SU-DHL-6 (cell line): Measurements from ENCODE around the gene SVIL.

Experiments used
- H2AFZ ChIP-seq: fragments of 200-600 bp; sonication (generic); 2 replicates; pipeline ENCODE4 v1.6.1; 2014; ENCODE audit warnings: low read depth, mild to moderate bottlenecking, moderate library complexity, mixed read lengths, antibody characterized with exemption, low read length; ENCODE audit not compliant: severe bottlenecking
- H3F3A ChIP-seq: fragments of 200-600 bp; shearing (Covaris generic); 2 replicates; pipeline ENCODE4 v1.6.0; 2016; ENCODE audit warnings: antibody characterized with exemption, mild to moderate bottlenecking; ENCODE audit not compliant: insufficient read depth
- H3K27ac ChIP-seq: fragments of 200-600 bp; sonication (generic); 2 replicates; pipeline ENCODE4 v1.5.1; 2016; ENCODE audit warnings: low read depth, mild to moderate bottlenecking, low read length, moderate library complexity, mixed read lengths
- H3K27me3 ChIP-seq: fragments of 200-600 bp; sonication (generic), shearing (Covaris generic); 2 replicates; pipeline ENCODE4 v1.6.0; 2014; ENCODE audit warnings: mild to moderate bottlenecking, low read length
- H3K36me3 ChIP-seq: fragments of 200-600 bp; sonication (generic); 2 replicates; pipeline ENCODE4 v1.6.1; 2014; ENCODE audit warnings: mild to moderate bottlenecking, low read length, mixed read lengths
- H3K4me2 ChIP-seq: fragments of 300-600, 200-600 bp; shearing (Covaris generic), sonication (generic); 2 replicates; pipeline ENCODE4 v1.6.0; 2014; ENCODE audit warnings: low read length, low read depth, mild to moderate bottlenecking; ENCODE audit not compliant: poor library complexity, severe bottlenecking
- H3K4me3 ChIP-seq: fragments of 200-600 bp; sonication (generic); 2 replicates; pipeline ENCODE4 v1.5.1; 2014; ENCODE audit warnings: antibody characterized with exemption, low read length, mild to moderate bottlenecking, mixed read lengths; ENCODE audit not compliant: insufficient read depth, poor library complexity, severe bottlenecking
- H3K79me2 ChIP-seq: fragments of 200-600 bp; sonication (generic); 2 replicates; pipeline ENCODE4 v1.6.1; 2014; ENCODE audit warnings: mild to moderate bottlenecking, low read length, moderate library complexity; ENCODE audit not compliant: insufficient read depth
- H3K9ac ChIP-seq: fragments of 200-600 bp; sonication (generic); 2 replicates; pipeline ENCODE4 v1.7.0; 2014; ENCODE audit warnings: mild to moderate bottlenecking, low read length
- H3K9me2 ChIP-seq: fragments of 200-600 bp; sonication (generic); replicated peaks from 2 replicates; pipeline ENCODE4 v1.6.1; 2014; ENCODE audit warnings: low read length; ENCODE audit not compliant: insufficient read depth
- H3K9me3 ChIP-seq: fragments of 200-600 bp; sonication (generic); 2 replicates; pipeline ENCODE4 v1.6.1; 2014; ENCODE audit warnings: low read length, mixed read lengths; ENCODE audit not compliant: insufficient read depth
- H4K20me1 ChIP-seq: fragments of 200-600 bp; sonication (generic); 2 replicates; pipeline ENCODE4 v1.6.1; 2014; ENCODE audit warnings: low read depth, mild to moderate bottlenecking, antibody characterized with exemption, low read length, moderate library complexity, mixed read lengths
- CTCF ChIP-seq: fragments of 200-600 bp; sonication (generic); IDR thresholded peaks from one replicate; pipeline ENCODE4 v1.5.1; 2017; ENCODE audit warnings: antibody characterized with exemption, mild to moderate bottlenecking, low read length, moderate library complexity; ENCODE audit not compliant: insufficient read depth, poor library complexity, severe bottlenecking
- EZH2phosphoT487 ChIP-seq: fragments of 200-600 bp; sonication (generic), shearing (Covaris generic); conservative IDR thresholded peaks from 2 replicates; pipeline ENCODE4 v1.6.1; 2018; ENCODE audit warnings: mild to moderate bottlenecking, antibody characterized with exemption, low read length, moderate library complexity, mixed read lengths

The SVIL gene

GRCh38 chr10:29600821-29601220, 34.0 kb downstream of the SVIL start:
- H3K79me2 ChIP-seq = no peaks in the 10 kb centered on the region
- H3K36me3 ChIP-seq = no peaks in the 10 kb centered on the region
- H3K4me3 ChIP-seq = no peak overlapping the region
- no peak overlapping the region for H2AFZ ChIP-seq
- no peak overlapping the region for H3K9ac ChIP-seq
- H3K4me2 ChIP-seq = no peak overlapping the region
- no peaks in the 10 kb centered on the region for H3K9me2 ChIP-seq
- H4K20me1 ChIP-seq = no peaks in the 10 kb centered on the region
- H3K27me3 ChIP-seq = no peaks in the 10 kb centered on the region
- no peaks in the 10 kb centered on the region for H3K9me3 ChIP-seq
- TF ChIP-seq CTCF = no peak
- TF ChIP-seq EZH2phosphoT487 = no peak
- no peak overlapping the region for H3K27ac ChIP-seq
- no peaks in the 10 kb centered on the region for H3F3A ChIP-seq

- no peak overlapping the region for H3K9ac ChIP-seq
- no peak overlapping the region for H3K27ac ChIP-seq
- no peaks in the 10 kb centered on the region for H3F3A ChIP-seq
- no peaks in the 10 kb centered on the region for H3K9me3 ChIP-seq
- H4K20me1 ChIP-seq = no peaks in the 10 kb centered on the region
- no peaks in the 10 kb centered on the region for H3K27me3 ChIP-seq
- H2AFZ ChIP-seq = no peak overlapping the region
- TF ChIP-seq CTCF = no peak
- no peaks in the 10 kb centered on the region for H3K36me3 ChIP-seq
- no peak overlapping the region for H3K4me3 ChIP-seq
- H3K79me2 ChIP-seq = no peaks in the 10 kb centered on the region
- no peak overlapping the region for H3K4me2 ChIP-seq
- no peaks in the 10 kb centered on the region for H3K9me2 ChIP-seq
Measured at GRCh38 chr10:29600067-29600466, 34.7 kb downstream of the SVIL start.

GRCh38 chr10:29598851-29599311, 35.9 kb downstream of the SVIL start:
- no peak overlapping the region for H3K4me2 ChIP-seq
- H3K4me3 ChIP-seq = no peak overlapping the region
- no peaks in the 10 kb centered on the region for H4K20me1 ChIP-seq
- H3K79me2 ChIP-seq = no peaks in the 10 kb centered on the region
- no peak overlapping the region for H3K27ac ChIP-seq
- no peak overlapping the region for H2AFZ ChIP-seq
- TF ChIP-seq EZH2phosphoT487 (no peak), CTCF (no peak)
- H3K9ac ChIP-seq = no peak overlapping the region
- no peaks in the 10 kb centered on the region for H3K9me2 ChIP-seq
- H3K36me3 ChIP-seq = no peaks in the 10 kb centered on the region
- H3F3A ChIP-seq = no peaks in the 10 kb centered on the region
- H3K9me3 ChIP-seq = no peaks in the 10 kb centered on the region
- no peaks in the 10 kb centered on the region for H3K27me3 ChIP-seq

- no peak for TF ChIP-seq EZH2phosphoT487
- no peak for TF ChIP-seq CTCF
- H3K27me3 ChIP-seq = no peaks in the 10 kb centered on the region
- no peaks in the 10 kb centered on the region for H3K79me2 ChIP-seq
Measured at GRCh38 chr10:29596826-29597225, 37.9 kb downstream of the SVIL start.

More at GRCh38 chr10:29596826-29597225, 37.9 kb downstream of the SVIL start:
- no peak overlapping the region for H3K9ac ChIP-seq
- no peak overlapping the region for H3K4me2 ChIP-seq
- no peaks in the 10 kb centered on the region for H4K20me1 ChIP-seq
- no peak overlapping the region for H3K27ac ChIP-seq
- H3K9me3 ChIP-seq = no peaks in the 10 kb centered on the region
- H2AFZ ChIP-seq = no peak overlapping the region
- no peak overlapping the region for H3K4me3 ChIP-seq
- no peaks in the 10 kb centered on the region for H3K9me2 ChIP-seq
- no peaks in the 10 kb centered on the region for H3F3A ChIP-seq
- no peaks in the 10 kb centered on the region for H3K36me3 ChIP-seq
